ENCODE measurements around the gene ME3. TPM values are rescaled to one million over a fixed set of nuclear protein-coding genes. Genes with fewer than 3 reads are reported as not detected.
"Not testable (repeated sequence)": the region's sequence is repeated elsewhere in the genome, so short reads cannot be mapped to it uniquely, and the experiment has no call there.

ME3 gene
- total RNA-seq, 1 donor from 2014 or later: 1.8 TPM

GRCh38 chr11:86663291-86663690, 9.1 kb downstream of the ME3 start:
- no peak for ATAC-seq

- ATAC-seq: no peak
Measured at GRCh38 chr11:86660736-86661135, 11.7 kb downstream of the ME3 start.

- peak; percentile 77 for ATAC-seq
Measured at GRCh38 chr11:86660088-86660487, 12.3 kb downstream of the ME3 start.

GRCh38 chr11:86658534-86658933, 13.9 kb downstream of the ME3 start:
- ATAC-seq: no peak

- not testable (repeated sequence) for ATAC-seq
Measured at GRCh38 chr11:86645212-86645611, 27.2 kb downstream of the ME3 start.

- no peak for ATAC-seq
Measured at GRCh38 chr11:86644291-86644690, 28.1 kb downstream of the ME3 start.

- no peak for ATAC-seq
Measured at GRCh38 chr11:86641537-86642261, 30.7 kb downstream of the ME3 start.

GRCh38 chr11:86639137-86639536, 33.3 kb downstream of the ME3 start:
- ATAC-seq: no peak

- no peak for ATAC-seq
Measured at GRCh38 chr11:86638673-86639072, 33.7 kb downstream of the ME3 start.

- no peak for ATAC-seq
Measured at GRCh38 chr11:86637988-86638387, 34.4 kb downstream of the ME3 start.

- ATAC-seq: no peak
Measured at GRCh38 chr11:86636275-86636674, 36.1 kb downstream of the ME3 start.

GRCh38 chr11:86632499-86633269, 39.7 kb downstream of the ME3 start:
- peak; percentile 93 for ATAC-seq

GRCh38 chr11:86630229-86630981, 42.0 kb downstream of the ME3 start:
- ATAC-seq: no peak

GRCh38 chr11:86629045-86629706, 43.2 kb downstream of the ME3 start:
- no peak for ATAC-seq

GRCh38 chr11:86627776-86628455, 44.5 kb downstream of the ME3 start:
- no peak for ATAC-seq

GRCh38 chr11:86625981-86626380, 46.4 kb downstream of the ME3 start:
- ATAC-seq: no peak

GRCh38 chr11:86625544-86625943, 46.9 kb downstream of the ME3 start:
- ATAC-seq: no peak

GRCh38 chr11:86624366-86624765, 48.0 kb downstream of the ME3 start:
- ATAC-seq: no peak

GRCh38 chr11:86623736-86624135, 48.7 kb downstream of the ME3 start:
- no peak for ATAC-seq

- ATAC-seq: peak; percentile 91
Measured at GRCh38 chr11:86623041-86623621, 49.3 kb downstream of the ME3 start.

- no peak for ATAC-seq
Measured at GRCh38 chr11:86621854-86622253, 50.6 kb downstream of the ME3 start.
